ENCODE measurements around the gene ADGRG6. TPM values are rescaled to one million over a fixed set of nuclear protein-coding genes. Genes with fewer than 3 reads are reported as not detected.

Gene ADGRG6
- polyA plus RNA-seq, 1 of the 3 experiments (the other 2 are of a cell fraction): 61.5 TPM

DNA sequence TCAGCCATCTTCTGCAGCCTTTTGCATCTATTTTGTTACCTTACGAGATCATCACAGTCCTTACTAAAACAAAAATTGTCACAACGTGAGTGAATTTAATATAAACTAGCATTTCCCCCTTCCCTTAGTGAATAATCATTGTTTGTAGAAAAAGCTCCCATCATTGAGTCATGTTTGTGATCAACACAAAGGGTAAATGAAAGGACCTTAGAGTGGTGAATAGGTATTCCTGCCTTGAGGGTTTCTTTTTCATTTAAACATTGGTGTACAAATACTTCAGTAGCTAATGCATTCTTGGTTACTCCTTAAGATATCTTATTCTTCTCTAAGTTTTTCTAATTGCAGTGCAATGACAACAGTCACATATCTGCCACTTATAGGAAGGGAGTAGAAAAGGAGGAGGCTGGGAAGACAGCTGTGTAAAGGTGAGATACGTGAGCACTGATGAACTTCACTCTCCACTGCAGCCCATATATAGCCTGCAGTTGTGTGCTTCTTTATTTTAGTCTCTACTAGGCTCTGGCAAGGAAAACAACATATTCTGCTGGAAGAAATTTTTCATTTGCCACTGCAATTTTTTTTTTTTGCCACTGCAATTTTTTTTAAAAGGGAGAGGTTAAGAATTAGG, 27.8 kb downstream of the ADGRG6 start:
- Histone ChIP-seq H3K4me3 (ENCODE audit: low read depth in 2 of 2, low read length in 1 of 2) (no peak overlapping the region), H3K4me2 (peak overlapping the region; percentile 41; the same call in 1 of the 2 replicates), H2AFZ (ENCODE audit: low read depth) (no peak overlapping the region), H3K9me3 (no peaks in the 10 kb centered on the region), H3F3A (replicated peaks; ENCODE audit: insufficient read depth) (peaks cover 36% of the 10 kb centered on the region), H3K9ac (peak overlapping the region; percentile 74; the same call in 1 of the 2 replicates), H3K79me2 (ENCODE audit: insufficient read depth) (peaks cover 83% of the 10 kb centered on the region), H3K36me3 (replicated peaks in 1 of 2; ENCODE audit: control insufficient read depth in 1 of 2, insufficient read depth in 2 of 2, low read length in 1 of 2) (peaks cover 0 to 4% of the 10 kb centered on the region in 2 experiments), H3K9me2 (no peaks in the 10 kb centered on the region), H3K27ac (ENCODE audit: low read depth in 2 of 2, low read length in 1 of 2) (peak overlapping the region; percentile 88 to 93; a peak in 3 of 4 replicates), H4K20me1 (ENCODE audit: insufficient read depth) (no peaks in the 10 kb centered on the region), H3K27me3 (ENCODE audit: insufficient read depth) (no peaks in the 10 kb centered on the region), H3K4me1 (ENCODE audit: control insufficient read depth in 1 of 2, insufficient read depth in 2 of 2, low read depth in 1 of 2, low read length in 1 of 2) (peaks cover 0 to 4% of the 10 kb centered on the region in 2 experiments; a peak in 2 of 4 replicates)
- TF ChIP-seq NRF1 (IDR thresholded peaks at IDR 0.05; ENCODE audit: low read depth, low read length): no peak
- no peak for TF ChIP-seq YY1 (IDR thresholded peaks at IDR 0.05; ENCODE audit: low read depth)
- no peak for TF ChIP-seq CHD2 (IDR thresholded peaks at IDR 0.05; ENCODE audit: low read length, partially characterized antibody)
- TF ChIP-seq, protein P1, sequence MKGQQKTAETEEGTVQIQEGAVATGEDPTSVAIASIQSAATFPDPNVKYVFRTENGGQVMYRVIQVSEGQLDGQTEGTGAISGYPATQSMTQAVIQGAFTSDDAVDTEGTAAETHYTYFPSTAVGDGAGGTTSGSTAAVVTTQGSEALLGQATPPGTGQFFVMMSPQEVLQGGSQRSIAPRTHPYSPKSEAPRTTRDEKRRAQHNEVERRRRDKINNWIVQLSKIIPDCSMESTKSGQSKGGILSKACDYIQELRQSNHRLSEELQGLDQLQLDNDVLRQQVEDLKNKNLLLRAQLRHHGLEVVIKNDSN (IDR thresholded peaks at IDR 0.05; ENCODE audit: borderline replicate concordance, low read depth): no peak
- TF ChIP-seq FOSL2 (IDR thresholded peaks at IDR 0.05; ENCODE audit: borderline replicate concordance, low read depth): no peak
- no peak for TF ChIP-seq EP300 (IDR thresholded peaks at IDR 0.05; ENCODE audit: borderline replicate concordance in 1 of 2, low read depth in 1 of 2, low read length in 1 of 2)
- no peak for TF ChIP-seq SIN3A (IDR thresholded peaks at IDR 0.05; ENCODE audit: borderline replicate concordance, low read depth, low read length)
- 43% methylated on average over 3 of the region's 3 CpGs for WGBS (ENCODE audit: low lambda C conversion rate)
- DNase-seq: no peak
- POLR2A ChIA-PET: no interaction called here
- CTCF ChIA-PET: interaction anchor here (1.1 kb wide), 1 partner anchor 16 kb away, joined by 3 read pairs; no protein-coding TSS in a partner anchor

DNA sequence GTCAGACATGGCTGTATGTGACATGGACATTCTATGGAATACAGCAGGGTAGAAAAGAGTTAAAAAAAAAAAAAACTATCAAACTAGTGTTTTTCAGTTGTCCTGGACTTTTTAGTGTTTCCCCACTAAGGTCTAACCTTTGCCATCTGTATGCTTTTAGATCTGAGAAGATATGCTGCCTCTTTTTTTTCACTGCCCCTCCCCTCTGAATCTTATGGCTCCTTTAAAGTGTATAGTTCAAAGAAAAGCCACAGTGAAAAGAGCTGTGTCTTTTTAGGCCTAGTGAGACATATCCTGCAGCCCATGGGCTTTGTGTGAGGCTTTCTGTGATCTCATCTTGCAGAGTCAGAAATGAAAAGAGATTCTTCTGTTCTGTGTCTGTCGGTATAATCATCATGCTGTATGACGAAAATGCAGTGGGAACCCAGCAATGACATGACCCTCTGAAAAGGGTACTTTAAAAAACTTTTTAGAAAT, 29.3 kb downstream of the ADGRG6 start:
- H3K4me1 ChIP-seq (ENCODE audit: control insufficient read depth in 1 of 2, insufficient read depth in 2 of 2, low read depth in 1 of 2, low read length in 1 of 2): peaks cover 0 to 4% of the 10 kb centered on the region in 2 experiments; a peak in 2 of 4 replicates
- DNase-seq: no peak
- H2AFZ ChIP-seq (ENCODE audit: low read depth): 0 out of 2 replicates have a peak overlapping the region, but pooled peaks have one; percentile 61
- no peaks in the 10 kb centered on the region for H4K20me1 ChIP-seq (ENCODE audit: insufficient read depth)
- ChIA-PET POLR2A (no interaction called here), CTCF (interaction anchor here (0.7 kb wide), 1 partner anchor 17 kb away, joined by 3 read pairs; no protein-coding TSS in a partner anchor)
- no peaks in the 10 kb centered on the region for H3K9me2 ChIP-seq
- 11% methylated on average over 2 of the region's 2 CpGs for WGBS (ENCODE audit: low lambda C conversion rate)
- H3K36me3 ChIP-seq (replicated peaks in 1 of 2; ENCODE audit: control insufficient read depth in 1 of 2, insufficient read depth in 2 of 2, low read length in 1 of 2): peaks cover 0 to 4% of the 10 kb centered on the region in 2 experiments
- peak overlapping the region; percentile 41; the same call in 1 of the 2 replicates for H3K4me2 ChIP-seq
- H3K79me2 ChIP-seq (ENCODE audit: insufficient read depth): peaks cover 81% of the 10 kb centered on the region
- H3K27me3 ChIP-seq (ENCODE audit: insufficient read depth): no peaks in the 10 kb centered on the region
- H3K9me3 ChIP-seq: no peaks in the 10 kb centered on the region
- H3F3A ChIP-seq (replicated peaks; ENCODE audit: insufficient read depth): peaks cover 43% of the 10 kb centered on the region
- TF ChIP-seq, protein P2, sequence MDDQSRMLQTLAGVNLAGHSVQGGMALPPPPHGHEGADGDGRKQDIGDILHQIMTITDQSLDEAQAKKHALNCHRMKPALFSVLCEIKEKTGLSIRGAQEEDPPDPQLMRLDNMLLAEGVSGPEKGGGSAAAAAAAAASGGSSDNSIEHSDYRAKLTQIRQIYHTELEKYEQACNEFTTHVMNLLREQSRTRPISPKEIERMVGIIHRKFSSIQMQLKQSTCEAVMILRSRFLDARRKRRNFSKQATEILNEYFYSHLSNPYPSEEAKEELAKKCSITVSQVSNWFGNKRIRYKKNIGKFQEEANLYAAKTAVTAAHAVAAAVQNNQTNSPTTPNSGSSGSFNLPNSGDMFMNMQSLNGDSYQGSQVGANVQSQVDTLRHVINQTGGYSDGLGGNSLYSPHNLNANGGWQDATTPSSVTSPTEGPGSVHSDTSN (IDR thresholded peaks at IDR 0.05): peak; percentile 27; the same call in 1 of the 2 replicates
- no peak for TF ChIP-seq RAD21 (IDR thresholded peaks at IDR 0.05; ENCODE audit: low read length)
- peak overlapping the region; percentile 74 for H3K9ac ChIP-seq
- peak overlapping the region; percentile 88 to 93 for H3K27ac ChIP-seq (ENCODE audit: low read depth in 2 of 2, low read length in 1 of 2)
- H3K4me3 ChIP-seq (ENCODE audit: low read depth in 2 of 2, low read length in 1 of 2): no peak overlapping the region
